Frontal cortex (tissue), 4 donors: ENCODE data around the gene UEVLD. TPM values are rescaled to one million over a fixed set of nuclear protein-coding genes. Genes with fewer than 3 reads are reported as not detected.

Source experiments
- DNase-seq, 2 donors: peaks; one replicate each; pipeline ENCODE4 v3.0.0; 2012; ENCODE audit warnings: low spot score in 2 of 2
- FAIRE-seq: peaks from 2 replicates; lab custom pipeline; 2012; peaks lifted over from hg19 to GRCh38; lab: Jason Lieb, UNC
- total RNA-seq: library from RNA; depleted of rRNA; stranded (reverse); fragments of >200 nt; gene quantifications from one replicate; pipeline ENCODE4 v1.2.3, GENCODE V29; 2014
- donor health status: control.
- donor health status: control.
- donor health status: control.

Gene UEVLD
- total RNA-seq, 1 donor from 2014 or later = 17.5 TPM

GRCh38 chr11:18522388-18522787, 66.1 kb downstream of the UEVLD start:
- DNase-seq (no peak), FAIRE-seq (no peak)

- no peak for DNase-seq
- FAIRE-seq = no peak
Observed at GRCh38 chr11:18521122-18521521, 67.4 kb downstream of the UEVLD start.

- FAIRE-seq (no peak), DNase-seq (no peak)
Observed at GRCh38 chr11:18502352-18502751, 86.2 kb downstream of the UEVLD start.

- no peak for DNase-seq
- no peak for FAIRE-seq
Observed at GRCh38 chr11:18501629-18502028, 86.9 kb downstream of the UEVLD start.

- no peak for FAIRE-seq
Observed at GRCh38 chr11:18498039-18498438, 90.5 kb downstream of the UEVLD start.

GRCh38 chr11:18495703-18496102, 92.8 kb downstream of the UEVLD start:
- no peak for DNase-seq
- no peak for FAIRE-seq

More at GRCh38 chr11:18498039-18498438, 90.5 kb downstream of the UEVLD start:
- DNase-seq = no peak

- FAIRE-seq = no peak
- no peak for DNase-seq
Observed at GRCh38 chr11:18495271-18495670, 93.3 kb downstream of the UEVLD start.

- FAIRE-seq (no peak), DNase-seq (no peak)
Observed at GRCh38 chr11:18493310-18493709, 95.2 kb downstream of the UEVLD start.

GRCh38 chr11:18492888-18493287, 95.6 kb downstream of the UEVLD start:
- DNase-seq = no peak
- FAIRE-seq = no peak

GRCh38 chr11:18491924-18492323, 96.6 kb downstream of the UEVLD start:
- DNase-seq = no peak
- FAIRE-seq = no peak

- DNase-seq = no peak
- no peak for FAIRE-seq
Observed at GRCh38 chr11:18490736-18491485, 97.6 kb downstream of the UEVLD start.

GRCh38 chr11:18490319-18490718, 98.2 kb downstream of the UEVLD start:
- DNase-seq = no peak
- no peak for FAIRE-seq

- FAIRE-seq (no peak), DNase-seq (no peak)
Observed at GRCh38 chr11:18485913-18486528, 102.5 kb downstream of the UEVLD start.

Other genes starting within 250 kb of the UEVLD start
- gene LDHA, start 194.2 kb downstream of the UEVLD start, total RNA-seq = 121 TPM
- gene LDHC, start 176.4 kb downstream of the UEVLD start, total RNA-seq = not detected
- gene LDHAL6A, start 132.9 kb downstream of the UEVLD start, total RNA-seq = 0.82 TPM
- gene TSG101, start 61.8 kb downstream of the UEVLD start, total RNA-seq = 83.6 TPM
- gene MISFA, start 11.1 kb upstream of the UEVLD start, total RNA-seq = 1.2 TPM
- 10.2 TPM for gene SPTY2D1, start 45.6 kb upstream of the UEVLD start, total RNA-seq
- 4.9 TPM for gene TMEM86A, start 110.0 kb upstream of the UEVLD start, total RNA-seq
- not detected for gene IGSF22, start 137.5 kb upstream of the UEVLD start, total RNA-seq
- 36.7 TPM for gene PTPN5, start 203.1 kb upstream of the UEVLD start, total RNA-seq